Lung (tissue), 16 donors: Measurements from ENCODE around the gene SLC6A2. TPM values are rescaled to one million over a fixed set of nuclear protein-coding genes. Genes with fewer than 3 reads are reported as not detected.
"Not testable (repeated sequence)": the region's sequence is repeated elsewhere in the genome, so short reads cannot be mapped to it uniquely, and the experiment has no call there.

Experiments
- ATAC-seq: fragments of 200-7000 bp; cut with Tn5 transposase; one replicate; pipeline ENCODE4 v1.9.1; 2020; ENCODE audit warnings: moderate number of reproducible peaks; ENCODE audit not compliant: insufficient read depth, low FRiP score
- DNase-seq, 3 donors: peaks; one replicate each; pipeline ENCODE4 v3.0.0-alpha.2; 2013 to 2017
- H3K27ac ChIP-seq, 2 donors: one replicate each; pipeline ENCODE4 v1.5.1; 2013; ENCODE audit warnings: mild to moderate bottlenecking in 2 of 2, moderate library complexity in 2 of 2, control low read depth in 1 of 2, inconsistent platforms in 1 of 2, low read depth in 1 of 2, low read length in 1 of 2
- H3K27me3 ChIP-seq, 3 donors: one replicate each; pipeline ENCODE4 v1.5.1; 2013; ENCODE audit warnings: low read length in 2 of 3; ENCODE audit not compliant: control insufficient read depth in 3 of 3, insufficient read depth in 3 of 3
- H3K36me3 ChIP-seq, 4 donors: one replicate each; pipeline ENCODE4 v1.5.1; 2013; ENCODE audit warnings: low read length in 4 of 4, mild to moderate bottlenecking in 1 of 4, moderate library complexity in 1 of 4; ENCODE audit not compliant: control insufficient read depth in 4 of 4, insufficient read depth in 4 of 4
- H3K4me1 ChIP-seq, 5 donors: one replicate each; pipeline ENCODE4 v1.5.1; 2013; ENCODE audit warnings: low read length in 5 of 5, mild to moderate bottlenecking in 2 of 5, moderate library complexity in 1 of 5; ENCODE audit not compliant: control insufficient read depth in 5 of 5, insufficient read depth in 5 of 5
- H3K4me3 ChIP-seq: one replicate; pipeline ENCODE4 v1.5.1; 2013; ENCODE audit warnings: mild to moderate bottlenecking, control low read depth, moderate library complexity
- H3K9ac ChIP-seq, 2 donors: one replicate each; pipeline ENCODE4 v1.5.1; 2013; ENCODE audit warnings: low read length in 2 of 2, control low read depth in 1 of 2; ENCODE audit not compliant: insufficient read depth in 1 of 2
- H3K9me3 ChIP-seq, 4 donors: one replicate each; pipeline ENCODE4 v1.5.1; 2013; ENCODE audit warnings: low read length in 3 of 4, mild to moderate bottlenecking in 1 of 4, moderate library complexity in 1 of 4; ENCODE audit not compliant: control insufficient read depth in 4 of 4, insufficient read depth in 3 of 4
- WGBS, 2 donors: extraction: QIAGEN DNeasy Blood & Tissue Kit; methylation state at CpG; one replicate each; pipeline ENCODE4 v1.1.7; 2013; 5-methylcytosine and 5-hydroxymethylcytosine counted together
- long read RNA-seq, 5 donors: transcript quantifications; one replicate each; lab custom pipeline, GENCODE V29; 2026
- polyA plus RNA-seq, 2 donors: library from polyadenylated mRNA; stranded (reverse); fragments of 200-250 nt; gene quantifications; one replicate each; pipeline ENCODE4 v1.2.1, GENCODE V29; 2013
- total RNA-seq, 2 donors: library from RNA; depleted of rRNA in 1 of 2; stranded (reverse); fragments of >200 nt in 1 of 2; gene quantifications; one replicate each; pipeline ENCODE4 v1.2.1, GENCODE V29; 2014 to 2021
- TF ChIP-seq, protein P1 (sequence below): IDR thresholded peaks from 2 replicates; pipeline ENCODE4 v1.5.1; 2012; ENCODE audit warnings: mild to moderate bottlenecking; ENCODE audit errors: control extremely low read depth, extremely low read depth
- donor health status: control.
- donor health status: control.
- donor health status: Bipolar disorder and iron deficiency.
- donor health status: healthy.
- donor health status: DM: yes; HTN: yes; CAD: no.

Gene SLC6A2
- under 1 TPM in 1 of 2 donors, not detected in 1; 0.26 TPM for total RNA-seq
- polyA plus RNA-seq, result under 1 TPM in 1 of 2 donors, not detected in 1; 0.02 TPM
- long read RNA-seq, donor 1, result 0 reads
- long read RNA-seq, donor 2, result 0 reads
- long read RNA-seq, donor 3, result 0 reads
- long read RNA-seq, donor 4, result 0 reads
- long read RNA-seq, donor 5, result 0 reads

DNA sequence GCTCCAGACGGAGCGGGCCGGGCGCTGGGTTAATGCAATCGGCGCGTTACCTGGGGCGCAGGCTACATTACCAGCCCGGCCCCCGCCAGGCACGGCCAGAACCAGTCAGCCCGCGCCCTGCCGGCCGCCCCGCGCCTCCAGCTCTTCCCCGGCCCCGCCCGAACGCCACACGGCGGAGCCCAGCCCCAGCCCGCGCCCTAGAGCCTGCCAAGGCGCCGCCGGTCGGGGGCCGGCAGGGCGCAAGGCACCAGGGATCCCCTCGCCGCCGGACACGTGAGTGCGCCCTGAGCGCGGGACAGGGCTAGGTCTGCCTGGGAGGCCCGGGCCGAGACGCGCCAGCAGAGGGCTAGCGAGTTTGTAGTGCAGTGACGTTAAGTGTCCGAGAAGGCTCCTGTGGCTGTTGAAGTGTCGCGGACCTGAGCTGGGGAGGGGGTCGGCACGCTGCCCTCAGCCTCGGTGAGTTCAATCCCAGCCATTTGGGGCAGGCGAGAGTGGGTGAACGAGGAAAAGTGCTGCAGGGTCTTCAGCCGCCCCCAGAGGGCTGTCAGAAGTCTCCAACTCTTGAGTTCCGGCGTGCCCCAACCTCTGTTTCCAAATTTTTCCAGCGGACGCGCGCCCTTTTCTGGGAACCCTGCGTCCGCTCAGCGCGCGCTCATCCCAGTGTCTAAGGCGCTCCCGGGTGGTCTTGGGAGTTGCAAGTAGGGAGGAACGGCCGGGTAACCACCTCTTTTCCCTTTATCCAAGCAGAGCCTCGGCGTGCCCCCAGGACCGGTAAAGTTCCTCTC, at the start of gene SLC6A2:
TSS of gene SLC6A2 (plus strand) at position 92 of the 785 bp plus-strand sequence. CDS start 707 bp downstream, outside the sequence.
- H3K27me3 ChIP-seq, result peaks cover 21 to 87% (median 49%) of the 10 kb centered on the region in 3 donors
- TF ChIP-seq, protein P1, sequence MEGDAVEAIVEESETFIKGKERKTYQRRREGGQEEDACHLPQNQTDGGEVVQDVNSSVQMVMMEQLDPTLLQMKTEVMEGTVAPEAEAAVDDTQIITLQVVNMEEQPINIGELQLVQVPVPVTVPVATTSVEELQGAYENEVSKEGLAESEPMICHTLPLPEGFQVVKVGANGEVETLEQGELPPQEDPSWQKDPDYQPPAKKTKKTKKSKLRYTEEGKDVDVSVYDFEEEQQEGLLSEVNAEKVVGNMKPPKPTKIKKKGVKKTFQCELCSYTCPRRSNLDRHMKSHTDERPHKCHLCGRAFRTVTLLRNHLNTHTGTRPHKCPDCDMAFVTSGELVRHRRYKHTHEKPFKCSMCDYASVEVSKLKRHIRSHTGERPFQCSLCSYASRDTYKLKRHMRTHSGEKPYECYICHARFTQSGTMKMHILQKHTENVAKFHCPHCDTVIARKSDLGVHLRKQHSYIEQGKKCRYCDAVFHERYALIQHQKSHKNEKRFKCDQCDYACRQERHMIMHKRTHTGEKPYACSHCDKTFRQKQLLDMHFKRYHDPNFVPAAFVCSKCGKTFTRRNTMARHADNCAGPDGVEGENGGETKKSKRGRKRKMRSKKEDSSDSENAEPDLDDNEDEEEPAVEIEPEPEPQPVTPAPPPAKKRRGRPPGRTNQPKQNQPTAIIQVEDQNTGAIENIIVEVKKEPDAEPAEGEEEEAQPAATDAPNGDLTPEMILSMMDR, result no peak
- 1 to 2% methylated on average over 65 to 71 of the region's 71 CpGs for WGBS, 2 donors
- H3K9me3 ChIP-seq, result peaks cover 0 to 3% (median 0%) of the 10 kb centered on the region in 4 donors
- H3K27ac ChIP-seq, result no peak within 1 kb of the TSS
- ATAC-seq (no peak), DNase-seq (peak; percentile 28 to 39 (median 30))
- no peaks in the 10 kb centered on the region for H3K36me3 ChIP-seq
- no peak within 1 kb of the TSS for H3K9ac ChIP-seq
- no peak within 1 kb of the TSS for H3K4me3 ChIP-seq
- peaks cover 0 to 4% (median 0%) of the 10 kb centered on the region in 5 donors for H3K4me1 ChIP-seq

DNA sequence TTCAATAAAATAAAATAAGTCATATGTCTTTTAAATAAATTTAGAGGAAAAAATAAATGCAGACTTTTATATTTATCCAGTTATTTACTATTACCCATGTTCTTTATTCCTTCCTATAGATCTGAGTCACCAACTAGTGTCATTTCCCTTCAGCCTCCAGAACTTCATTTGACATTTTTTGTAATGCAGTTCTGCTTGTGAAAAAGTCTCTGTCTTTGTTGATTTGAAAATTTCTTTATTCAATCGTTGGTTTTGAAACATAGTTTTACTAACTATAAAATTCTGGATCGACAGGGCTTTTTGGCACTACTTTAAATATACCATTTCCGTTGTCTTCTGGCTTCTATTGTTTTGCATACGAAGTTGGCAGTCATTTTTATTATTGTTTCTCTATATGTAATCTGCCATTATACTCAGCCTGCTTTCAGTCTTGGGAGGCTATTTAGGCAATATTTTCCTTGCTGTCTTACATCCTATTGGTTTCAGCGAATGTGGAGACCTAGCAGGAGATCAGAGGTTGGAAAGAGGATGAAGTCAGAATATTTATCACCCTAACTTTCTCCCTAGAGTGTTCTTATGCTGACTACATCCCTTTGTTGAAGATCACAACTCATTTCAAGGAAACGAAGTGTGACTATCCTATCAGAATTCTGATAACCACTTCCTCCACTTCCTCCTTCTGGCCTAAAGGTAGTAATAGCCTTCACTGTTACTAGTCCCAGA, 42.0 kb upstream of the SLC6A2 start:
- WGBS, 2 donors, result 69 to 71% methylated on average over 6 of the region's 6 CpGs
- TF ChIP-seq, protein P1, result no peak
- H3K36me3 ChIP-seq, result no peaks in the 10 kb centered on the region
- no peaks in the 10 kb centered on the region for H3K4me1 ChIP-seq
- no peak overlapping the region for H3K9ac ChIP-seq
- no peak overlapping the region for H3K27ac ChIP-seq
- H3K27me3 ChIP-seq, result no peaks in the 10 kb centered on the region
- no peak overlapping the region for H3K4me3 ChIP-seq
- ATAC-seq (no peak), DNase-seq (no peak)
- H3K9me3 ChIP-seq, result peaks cover 0 to 4% (median 0%) of the 10 kb centered on the region in 4 donors

DNA sequence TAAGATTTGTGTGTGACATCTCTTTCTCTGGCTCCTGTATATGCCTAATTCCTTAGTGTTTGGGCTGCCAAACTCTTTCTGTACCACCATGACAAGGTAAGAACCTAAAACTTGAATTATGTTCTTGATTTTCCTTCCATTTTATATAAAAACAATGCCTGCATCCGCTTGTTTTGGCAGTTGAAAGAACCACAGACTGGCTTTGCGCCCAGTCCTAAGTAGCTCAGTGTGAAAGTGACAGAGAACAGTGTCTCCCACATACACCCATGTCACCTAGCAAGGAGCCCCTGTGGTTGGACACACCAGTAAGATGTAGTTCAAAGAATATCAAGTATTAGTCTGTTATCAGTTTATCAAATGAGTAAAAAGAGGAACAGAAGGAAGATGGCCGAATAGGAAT, 40.7 kb upstream of the SLC6A2 start:
- H3K9me3 ChIP-seq, result peaks cover 0 to 4% (median 0%) of the 10 kb centered on the region in 4 donors
- H3K36me3 ChIP-seq, result no peaks in the 10 kb centered on the region
- no peak for ATAC-seq

GRCh38 chr16:55615670-55616069, 40.1 kb upstream of the SLC6A2 start:
- H3K36me3 ChIP-seq, H3K27me3 ChIP-seq, ATAC-seq, H3K4me3 ChIP-seq, H3K9me3 ChIP-seq, H3K9ac ChIP-seq, DNase-seq, H3K4me1 ChIP-seq, H3K27ac ChIP-seq: not testable (repeated sequence)
- WGBS, 2 donors, result 85 to 90% methylated on average over 11 of the region's 11 CpGs

More for the DNA sequence above, 40.7 kb upstream of the SLC6A2 start:
- Histone ChIP-seq H3K27ac (no peak overlapping the region), H3K9ac (no peak overlapping the region), H3K4me1 (no peaks in the 10 kb centered on the region), H3K4me3 (no peak overlapping the region), H3K27me3 (no peaks in the 10 kb centered on the region)
- 64 to 73% methylated on average over 3 of the region's 3 CpGs for WGBS, 2 donors
- DNase-seq, result no peak
- TF ChIP-seq, protein P1, result no peak
